NAMALWA (cell line): ENCODE measurements around the gene CXCL3.

Source experiments
- DNase-seq: peaks from one replicate; pipeline ENCODE4 v3.0.0-alpha.2; 2015; ENCODE audit warnings: low spot score

CXCL3 gene

DNA sequence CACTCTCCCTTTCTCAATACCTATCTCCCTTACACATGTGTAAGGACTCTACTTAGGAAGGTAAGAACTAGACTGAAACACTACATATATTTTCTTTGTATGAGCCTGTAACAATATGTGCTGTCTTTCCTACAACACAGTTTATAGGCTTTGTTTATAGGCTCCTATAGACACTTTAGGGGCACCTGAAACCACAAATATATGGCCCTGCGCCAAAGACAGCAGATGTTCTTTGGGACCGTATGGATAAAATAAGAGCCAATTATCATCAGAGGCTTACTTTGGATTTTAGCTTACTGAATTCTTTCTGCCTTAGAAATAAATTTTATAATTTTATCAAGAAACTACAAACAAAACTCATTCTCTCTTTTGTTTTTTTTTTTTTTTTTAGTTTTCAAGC lies 16.6 kb upstream of the CXCL3 start:
- DNase-seq: peak; percentile 19

DNA sequence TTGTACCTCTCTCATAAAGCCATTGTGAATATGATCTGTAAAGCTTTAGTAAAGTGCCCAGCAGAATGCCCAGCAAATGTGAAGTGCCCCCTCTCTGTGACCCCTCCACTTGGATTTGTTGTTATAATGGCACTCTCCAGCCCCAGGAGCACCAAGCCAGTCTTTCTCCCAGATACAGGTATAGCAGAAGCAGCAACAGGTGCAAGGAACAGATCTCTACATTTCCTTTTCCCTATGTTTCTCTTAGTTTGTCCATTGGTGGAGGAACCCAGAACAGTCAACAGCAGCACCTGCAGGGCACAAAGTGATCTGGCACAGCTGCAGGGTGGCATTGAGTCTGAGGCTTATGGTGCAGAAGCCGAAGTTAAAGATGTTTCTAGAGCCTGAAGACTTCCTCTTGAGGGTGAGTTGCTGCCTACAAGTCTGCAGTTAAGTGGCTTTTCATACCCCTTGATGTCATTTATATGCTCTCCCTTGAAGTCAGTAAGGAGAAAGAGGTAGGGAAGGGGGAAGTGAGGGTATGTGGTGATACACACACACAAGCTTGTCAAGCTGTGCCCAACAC lies 16.1 kb upstream of the CXCL3 start:
- DNase-seq: peak; percentile 6

DNA sequence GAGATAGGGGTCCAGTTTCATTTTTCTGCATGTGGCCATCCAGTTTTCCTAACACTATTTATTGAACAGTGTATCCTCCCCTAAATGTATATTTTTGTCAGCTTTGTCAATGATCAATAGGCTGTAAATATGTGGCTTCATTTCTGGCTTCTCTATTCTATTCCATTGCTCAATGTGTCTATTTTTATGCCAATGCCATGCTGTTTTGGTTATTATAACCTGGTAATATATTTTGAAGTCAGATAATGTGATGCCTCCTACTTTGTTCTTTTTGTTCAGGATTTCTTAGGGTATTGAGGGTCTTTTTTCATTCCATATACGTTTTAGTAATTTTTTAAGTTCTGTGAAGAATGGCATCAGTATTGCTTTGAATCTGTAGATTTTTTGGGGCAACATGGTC lies 8.7 kb upstream of the CXCL3 start:
- DNase-seq: no peak

DNA sequence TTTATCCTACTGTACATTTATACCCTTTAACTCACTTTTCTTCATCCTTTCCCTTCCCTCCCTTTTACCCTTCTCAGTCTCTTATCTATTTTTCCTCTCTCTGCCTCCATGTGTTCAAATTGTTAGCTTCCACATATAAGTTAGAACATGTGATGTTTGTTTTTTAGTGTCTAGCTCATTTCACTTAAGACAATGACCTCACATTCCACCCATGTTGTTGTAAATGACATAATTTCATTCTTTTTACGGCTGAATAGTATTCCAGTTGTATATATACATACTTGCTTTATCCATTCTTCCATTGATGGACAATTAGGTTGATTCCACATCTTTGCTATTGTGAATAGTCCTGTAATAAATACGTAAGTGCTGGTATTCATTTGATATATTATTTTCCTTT lies 7.3 kb upstream of the CXCL3 start:
- no peak for DNase-seq

GRCh38 chr4:74045247-74045646 lies 6.8 kb upstream of the CXCL3 start:
- DNase-seq: no peak

- DNase-seq: no peak
Observed at GRCh38 chr4:74044677-74045076, 6.2 kb upstream of the CXCL3 start.

DNA sequence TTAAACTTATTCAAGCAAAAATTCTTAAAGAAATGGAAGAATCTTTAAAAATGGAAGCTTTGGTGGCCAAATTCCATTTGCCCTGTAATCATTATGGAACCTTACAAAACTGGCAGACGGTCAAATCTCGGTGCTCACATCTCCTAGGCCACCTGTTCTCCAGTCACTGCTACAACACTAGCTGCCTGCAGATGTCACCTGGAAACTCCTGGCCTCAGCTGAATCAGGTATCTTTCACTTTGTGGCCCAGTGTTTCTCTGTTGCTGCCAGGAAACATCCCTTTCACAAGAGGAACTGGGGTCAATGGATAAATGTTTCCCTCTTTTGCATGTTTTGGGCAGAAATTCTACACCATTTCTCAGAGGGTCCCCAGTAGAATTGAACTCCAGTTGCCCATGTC lies 4.2 kb upstream of the CXCL3 start:
- no peak for DNase-seq

- no peak for DNase-seq
Observed at GRCh38 chr4:74041418-74041817, 2.9 kb upstream of the CXCL3 start.

DNA sequence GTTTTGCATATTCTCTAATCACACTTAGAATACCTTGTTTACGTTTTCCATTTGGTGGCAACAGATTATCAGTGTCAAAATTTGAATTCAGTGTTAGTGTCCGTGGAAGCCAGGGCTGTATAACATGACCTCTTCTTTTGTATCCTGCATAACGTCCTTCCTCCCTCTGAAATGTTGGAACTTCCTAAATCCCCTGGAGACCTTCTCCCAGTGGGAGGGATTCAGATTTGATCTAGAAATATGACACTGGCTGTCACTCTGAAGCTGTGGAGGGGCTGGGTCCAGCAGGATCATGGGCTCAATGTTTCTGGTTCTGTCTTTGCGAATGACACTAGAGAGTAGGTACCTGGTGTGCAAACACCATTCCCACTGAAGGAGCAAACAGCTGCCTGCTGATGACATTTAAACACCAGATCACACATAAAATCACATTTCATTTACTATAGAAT lies 850 bp upstream of the CXCL3 start:
- no peak for DNase-seq

DNA sequence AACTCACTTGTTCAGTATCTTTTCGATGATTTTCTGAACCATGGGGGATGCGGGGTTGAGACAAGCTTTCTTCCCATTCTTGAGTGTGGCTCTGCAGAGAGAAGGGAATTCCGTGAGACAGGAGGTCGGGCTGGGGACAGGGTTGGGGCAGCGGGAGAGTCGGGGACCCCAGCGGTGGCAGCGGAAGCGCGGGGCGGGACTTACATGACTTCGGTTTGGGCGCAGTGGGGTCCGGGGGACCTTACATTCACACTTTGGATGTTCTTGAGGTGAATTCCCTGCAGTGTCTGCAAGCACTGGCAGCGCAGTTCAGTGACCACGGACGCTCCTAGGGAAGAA lies 434 bp downstream of the CXCL3 start:
- no peak for DNase-seq

- no peak for DNase-seq
Observed at GRCh38 chr4:74037076-74037955, 1.2 kb downstream of the CXCL3 start.

DNA sequence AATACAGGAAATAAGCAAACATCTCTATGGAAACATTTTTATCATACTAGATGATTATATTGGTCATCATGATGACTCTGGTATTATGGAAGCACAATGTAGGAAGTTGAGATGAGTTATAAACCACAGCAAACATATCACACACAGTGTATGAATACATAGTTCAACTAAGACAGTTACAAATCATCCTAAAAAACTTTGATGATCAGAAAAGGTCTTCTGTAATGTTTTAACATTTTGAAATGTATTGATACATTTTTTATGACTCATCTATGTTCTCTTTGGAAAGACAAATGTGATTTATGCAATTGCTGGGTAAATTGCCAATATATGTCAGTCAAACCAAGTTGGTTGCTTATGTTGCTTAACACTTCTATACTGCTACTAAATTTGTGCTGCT lies 4.8 kb downstream of the CXCL3 start:
- DNase-seq: no peak

DNA sequence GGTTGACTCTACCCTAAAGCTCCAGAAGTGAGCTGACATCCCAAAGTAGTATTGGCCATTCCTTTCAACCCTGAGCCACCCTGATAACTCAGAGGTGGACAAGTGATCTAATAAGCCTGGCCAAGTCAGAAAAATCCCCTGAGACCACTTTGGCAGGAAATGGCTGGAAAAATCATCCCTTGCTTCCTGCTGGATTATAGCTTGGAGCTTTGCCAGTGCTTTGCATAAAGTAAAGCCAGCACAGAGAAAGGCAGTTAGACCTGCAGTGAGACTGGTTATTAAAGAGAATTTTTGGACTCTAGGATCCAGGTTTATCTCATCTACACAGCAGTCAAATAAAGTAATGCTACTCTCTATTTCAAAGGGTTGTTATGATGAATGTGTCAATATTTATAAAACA lies 6.4 kb downstream of the CXCL3 start:
- DNase-seq: no peak

DNA sequence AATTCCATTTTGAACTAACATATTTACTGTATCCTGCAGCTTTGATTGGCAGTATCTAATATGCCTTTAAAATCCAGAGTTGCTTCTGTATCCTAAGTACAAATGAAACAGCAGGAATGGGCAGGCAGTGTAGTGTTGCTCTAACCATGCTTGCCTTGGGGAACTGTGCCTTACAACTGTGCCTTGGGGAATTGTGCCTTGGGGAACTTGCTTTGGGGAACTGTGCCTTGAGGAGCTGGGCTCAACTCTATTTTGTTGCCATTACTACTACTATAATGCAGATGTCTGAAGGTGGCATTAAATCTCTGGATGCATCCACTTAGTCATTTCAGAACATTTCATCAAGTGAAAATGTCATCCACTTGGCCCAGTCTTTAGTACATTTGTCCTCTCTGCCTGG lies 6.9 kb downstream of the CXCL3 start:
- no peak for DNase-seq

DNA sequence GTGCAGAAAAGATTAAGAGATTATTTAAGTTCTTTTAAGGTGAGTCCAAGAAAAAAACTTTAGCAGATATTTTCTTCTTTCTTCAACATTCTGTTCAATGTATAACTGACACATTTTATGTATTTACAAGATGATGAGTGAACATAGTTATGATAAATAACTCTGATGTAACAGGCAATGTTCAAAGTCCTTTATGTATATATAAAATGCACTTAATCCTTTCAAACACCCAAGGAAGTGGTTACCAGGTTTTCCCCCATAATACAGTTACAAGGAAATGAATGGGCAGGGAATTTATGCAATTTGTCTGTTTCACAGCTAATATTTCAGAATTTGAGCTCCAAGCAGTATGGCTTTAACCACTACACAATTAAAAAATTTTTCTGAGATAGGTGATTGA lies 8.2 kb downstream of the CXCL3 start:
- DNase-seq: no peak

GRCh38 chr4:74028504-74028903 lies 10.0 kb downstream of the CXCL3 start:
- DNase-seq: no peak

- DNase-seq: no peak
Observed at GRCh38 chr4:74023709-74024108, 14.8 kb downstream of the CXCL3 start.

- DNase-seq: no peak
Observed at GRCh38 chr4:74021601-74022000, 16.9 kb downstream of the CXCL3 start.

GRCh38 chr4:74018771-74019170 lies 19.7 kb downstream of the CXCL3 start:
- no peak for DNase-seq

DNA sequence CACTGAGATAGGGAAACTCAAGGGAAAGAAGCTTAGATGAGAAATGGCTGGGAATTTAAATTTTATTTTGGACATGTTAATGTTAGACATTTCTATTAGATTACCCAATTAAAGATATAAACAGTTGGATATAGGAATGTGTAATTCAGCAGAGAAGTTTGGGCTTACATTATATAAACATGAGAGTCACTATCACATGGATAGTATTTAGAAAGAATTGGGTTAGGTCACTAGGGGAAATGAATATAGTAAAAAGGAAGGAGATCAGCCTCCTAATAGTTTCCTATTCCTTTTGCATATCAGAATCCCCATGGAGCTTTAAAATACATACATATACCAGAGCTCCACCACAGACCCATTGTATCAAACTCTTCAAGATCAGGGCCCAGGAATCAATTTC lies 20.4 kb downstream of the CXCL3 start:
- DNase-seq: no peak

DNA sequence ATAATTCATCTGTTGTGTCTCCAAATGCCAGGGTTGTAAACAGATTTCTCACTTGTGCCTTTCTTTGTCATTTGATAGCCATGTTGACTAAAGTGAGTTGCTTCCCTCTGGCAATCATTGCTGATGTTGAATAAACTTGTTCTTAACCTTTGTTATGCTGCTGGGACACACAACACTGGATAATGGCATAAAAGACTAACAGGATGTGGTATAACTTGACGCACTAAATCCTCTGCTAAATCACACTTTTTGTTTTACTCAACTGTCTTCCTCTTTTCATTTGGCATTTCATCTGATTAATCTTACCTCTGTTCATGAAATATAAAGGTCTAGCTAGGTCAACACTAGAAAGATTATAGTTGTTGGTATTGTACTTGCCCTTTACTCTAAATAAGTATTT lies 22.4 kb downstream of the CXCL3 start:
- DNase-seq: no peak

GRCh38 chr4:74015126-74015780 lies 23.2 kb downstream of the CXCL3 start:
- no peak for DNase-seq

DNA sequence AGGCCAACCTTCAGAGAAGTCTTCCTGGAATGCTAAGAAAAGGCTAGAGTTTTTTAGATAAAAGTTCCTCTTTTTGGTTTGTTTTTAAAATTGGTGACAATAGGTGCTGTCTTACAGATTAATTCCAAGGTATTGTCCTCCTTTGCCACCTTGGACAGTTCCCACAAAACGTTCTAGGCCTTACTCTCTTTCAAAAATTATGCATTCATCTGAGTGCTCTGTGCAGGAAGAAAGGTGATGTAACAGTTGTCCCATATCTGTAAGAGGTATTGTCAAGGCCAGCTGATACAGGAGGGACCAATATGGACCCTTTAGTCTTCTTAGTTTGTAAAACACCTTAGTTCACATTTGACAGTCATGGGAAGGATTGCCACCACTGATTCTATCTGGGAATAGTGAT lies 24.2 kb downstream of the CXCL3 start:
- DNase-seq: no peak

- DNase-seq: no peak
Observed at GRCh38 chr4:74013264-74013663, 25.2 kb downstream of the CXCL3 start.
